Mucosa of descending colon (tissue), 3 donors: Measurements from ENCODE around the gene NEK4. TPM values are rescaled to one million over a fixed set of nuclear protein-coding genes. Genes with fewer than 3 reads are reported as not detected.
A peak's percentile ranks its signal among the peaks of the same experiment; 100 is the strongest.

Source experiments
- ATAC-seq: fragments of 200-7000 bp; cut with Tn5 transposase; one replicate; pipeline ENCODE4 v1.9.1; 2020; ENCODE audit warnings: mild to moderate bottlenecking, moderate library complexity
- DNase-seq, 3 donors: peaks; one replicate each; pipeline ENCODE4 v3.0.0-alpha.2; 2020
- H3K36me3 ChIP-seq: fragments of 200-600 bp; one replicate; pipeline ENCODE4 v1.8.0; 2021; ENCODE audit warnings: low read depth, mild to moderate bottlenecking
- H3K4me1 ChIP-seq: fragments of 200-600 bp; one replicate; pipeline ENCODE4 v1.8.0; 2021; ENCODE audit warnings: low read depth, mild to moderate bottlenecking
- H3K4me3 ChIP-seq: fragments of 200-600 bp; one replicate; pipeline ENCODE4 v1.8.0; 2021; ENCODE audit warnings: mild to moderate bottlenecking
- H3K9me3 ChIP-seq: fragments of 200-600 bp; one replicate; pipeline ENCODE4 v1.8.0; 2021; ENCODE audit warnings: mild to moderate bottlenecking
- intact Hi-C, 2 donors: fragments of 100-400 bp; cut with DNase I in 1 of 2; cut with micrococcal nuclease in 1 of 2; formaldehyde crosslinking; loops; one replicate each; pipeline versions ENCODE4 v1.11.0 to v1.11.1; 2022; cut with DNase I, micrococcal nuclease
- total RNA-seq, 3 donors: library from RNA; stranded (reverse); fragmentation: NEBNext Ultra II Directional in 2 of 3; extraction: Animal tissue kit (Norgen Biotek cat#: 25700) in 2 of 3; gene quantifications; one replicate each; pipeline versions ENCODE4 v1.2.1 to v1.2.4, GENCODE V29; 2021 to 2023
- TF ChIP-seq, protein P1 (sequence below): fragments of 200-600 bp; IDR thresholded peaks from one replicate; pipeline ENCODE4 v1.8.0; 2022; ENCODE audit warnings: antibody characterized with exemption, mild to moderate bottlenecking
- donor health status: DM: no; HTN: no; CAD: no; lungs with moderate emphysema.
- donor health status: DM: no; HTN: no; CAD: no.
- donor health status: DM: no; HTN: yes; CAD: no.

NEK4 gene
- total RNA-seq, 3 donors from 2014 or later = 19.9 to 33.9 (median 20.2) TPM

- intact Hi-C loops = no loop called here
- H3K36me3 ChIP-seq = no peaks in the 10 kb centered on the region
- peak within 1 kb of the TSS; percentile 83 for H3K4me3 ChIP-seq
- H3K4me1 ChIP-seq = peaks cover 25% of the 10 kb centered on the region
- no peaks in the 10 kb centered on the region for H3K9me3 ChIP-seq
- peak; percentile 86 to 92 (median 89) for DNase-seq
- TF ChIP-seq, protein P1, sequence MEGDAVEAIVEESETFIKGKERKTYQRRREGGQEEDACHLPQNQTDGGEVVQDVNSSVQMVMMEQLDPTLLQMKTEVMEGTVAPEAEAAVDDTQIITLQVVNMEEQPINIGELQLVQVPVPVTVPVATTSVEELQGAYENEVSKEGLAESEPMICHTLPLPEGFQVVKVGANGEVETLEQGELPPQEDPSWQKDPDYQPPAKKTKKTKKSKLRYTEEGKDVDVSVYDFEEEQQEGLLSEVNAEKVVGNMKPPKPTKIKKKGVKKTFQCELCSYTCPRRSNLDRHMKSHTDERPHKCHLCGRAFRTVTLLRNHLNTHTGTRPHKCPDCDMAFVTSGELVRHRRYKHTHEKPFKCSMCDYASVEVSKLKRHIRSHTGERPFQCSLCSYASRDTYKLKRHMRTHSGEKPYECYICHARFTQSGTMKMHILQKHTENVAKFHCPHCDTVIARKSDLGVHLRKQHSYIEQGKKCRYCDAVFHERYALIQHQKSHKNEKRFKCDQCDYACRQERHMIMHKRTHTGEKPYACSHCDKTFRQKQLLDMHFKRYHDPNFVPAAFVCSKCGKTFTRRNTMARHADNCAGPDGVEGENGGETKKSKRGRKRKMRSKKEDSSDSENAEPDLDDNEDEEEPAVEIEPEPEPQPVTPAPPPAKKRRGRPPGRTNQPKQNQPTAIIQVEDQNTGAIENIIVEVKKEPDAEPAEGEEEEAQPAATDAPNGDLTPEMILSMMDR = no peak
- peak; percentile 94 for ATAC-seq
These were observed 64.8 kb downstream of the NEK4 start, which contains the start of the genes GLT8D1 and SPCS1 for GRCh38 chr3:52705688-52706686. GLT8D1 (minus strand) TSS chr3:52705791; CDS start chr3:52700460, 5,331 bp downstream. SPCS1 (plus strand) TSS chr3:52706106; CDS start chr3:52706247, 141 bp downstream.

- Histone ChIP-seq H3K4me1 (peaks cover 25% of the 10 kb centered on the region), H3K4me3 (peak overlapping the region; percentile 83), H3K36me3 (no peaks in the 10 kb centered on the region), H3K9me3 (no peaks in the 10 kb centered on the region)
- ATAC-seq (peak; percentile 75), DNase-seq (no peak)
- TF ChIP-seq, protein P1 = no peak
- intact Hi-C loops = no loop called here
These were observed 65.4 kb downstream of the NEK4 start for GRCh38 chr3:52705438-52705687.

- Histone ChIP-seq H3K36me3 (no peaks in the 10 kb centered on the region), H3K4me3 (peak overlapping the region; percentile 83), H3K4me1 (peaks cover 25% of the 10 kb centered on the region), H3K9me3 (no peaks in the 10 kb centered on the region)
- intact Hi-C loops = no loop called here
- ATAC-seq (peak; percentile 12), DNase-seq (peak in 2 of 3 donors; percentile 24 to 44)
- TF ChIP-seq, protein P1 = no peak
These were observed 65.9 kb downstream of the NEK4 start for GRCh38 chr3:52704611-52705437.

- Histone ChIP-seq H3K9me3 (no peaks in the 10 kb centered on the region), H3K4me3 (no peak overlapping the region), H3K36me3 (no peaks in the 10 kb centered on the region), H3K4me1 (peaks cover 25% of the 10 kb centered on the region)
- TF ChIP-seq, protein P1 = no peak
- no peak for DNase-seq
- no peak for ATAC-seq
- intact Hi-C loops = no loop called here
These were observed 67.4 kb downstream of the NEK4 start for GRCh38 chr3:52703341-52703740.

DNA sequence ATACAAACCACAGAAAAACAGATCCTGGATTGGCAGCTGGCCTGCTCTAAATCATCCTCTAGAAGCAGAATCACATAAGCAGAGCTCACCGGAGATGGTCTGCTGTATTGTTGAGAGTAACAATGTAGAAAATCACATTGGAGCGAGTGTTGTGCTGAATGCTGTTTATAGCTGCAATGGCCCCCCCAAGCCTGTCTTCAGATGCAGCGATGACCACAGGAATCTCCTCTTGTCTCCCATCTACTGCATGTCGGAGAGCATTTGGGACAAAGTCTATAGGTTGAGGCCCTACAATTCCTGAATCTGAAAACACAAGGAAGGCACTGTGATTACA, 73.1 kb downstream of the NEK4 start:
- Histone ChIP-seq H3K4me1 (no peaks in the 10 kb centered on the region), H3K36me3 (peaks cover 10% of the 10 kb centered on the region), H3K9me3 (no peaks in the 10 kb centered on the region), H3K4me3 (no peak overlapping the region)
- no peak for ATAC-seq
- intact Hi-C loops = no loop called here
- TF ChIP-seq, protein P1 = no peak
- DNase-seq = no peak
